ENCODE results near the gene NXNL1. TPM values are rescaled to one million over a fixed set of nuclear protein-coding genes. Genes with fewer than 3 reads are reported as not detected.

Gene NXNL1
- total RNA-seq, 6 donors from 2014 or later = not detected

DNA sequence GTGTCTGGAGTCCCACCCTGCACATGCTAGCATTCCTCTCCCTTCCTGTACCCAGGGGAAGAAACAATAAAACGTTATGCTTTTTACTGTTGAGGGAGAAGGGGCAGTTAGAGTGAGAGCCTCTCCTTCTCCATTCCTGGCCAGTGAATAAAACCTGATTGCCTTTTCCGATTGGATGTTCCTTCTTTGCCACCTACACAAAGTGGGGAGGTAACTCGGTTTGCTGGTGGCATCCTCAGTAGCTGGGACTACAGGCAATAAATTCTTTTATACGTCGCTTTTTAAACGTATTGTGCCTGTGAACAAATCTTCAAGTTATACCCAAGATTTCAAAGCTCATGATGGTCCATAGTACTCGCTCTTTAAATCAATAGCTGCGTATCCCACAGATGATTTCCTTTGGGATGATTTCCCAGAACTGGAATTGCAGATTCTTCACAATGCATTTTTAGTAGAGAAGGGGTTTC is 41.5 kb downstream of the NXNL1 start:
- no peaks in the 10 kb centered on the region for H3K27me3 ChIP-seq
- H3K27ac ChIP-seq = peak overlapping the region; percentile 32 to 93 (median 78)
- H3K9me3 ChIP-seq = no peaks in the 10 kb centered on the region
- WGBS, 2 donors = 31 to 33% methylated on average over 8 of the region's 8 CpGs
- peak overlapping the region in 3 of 4 donors; percentile 83 to 93 (median 89) for H3K4me3 ChIP-seq
- ATAC-seq (ENCODE audit: low FRiP score in 2 of 2) (no peak), DNase-seq (no peak)
- TF ChIP-seq POLR2AphosphoS5 (IDR thresholded peaks at IDR 0.05) (no peak), EP300 (IDR thresholded peaks at IDR 0.05) (no peak), POLR2A (IDR thresholded peaks at IDR 0.05) (no peak)
- TF ChIP-seq, protein P1, sequence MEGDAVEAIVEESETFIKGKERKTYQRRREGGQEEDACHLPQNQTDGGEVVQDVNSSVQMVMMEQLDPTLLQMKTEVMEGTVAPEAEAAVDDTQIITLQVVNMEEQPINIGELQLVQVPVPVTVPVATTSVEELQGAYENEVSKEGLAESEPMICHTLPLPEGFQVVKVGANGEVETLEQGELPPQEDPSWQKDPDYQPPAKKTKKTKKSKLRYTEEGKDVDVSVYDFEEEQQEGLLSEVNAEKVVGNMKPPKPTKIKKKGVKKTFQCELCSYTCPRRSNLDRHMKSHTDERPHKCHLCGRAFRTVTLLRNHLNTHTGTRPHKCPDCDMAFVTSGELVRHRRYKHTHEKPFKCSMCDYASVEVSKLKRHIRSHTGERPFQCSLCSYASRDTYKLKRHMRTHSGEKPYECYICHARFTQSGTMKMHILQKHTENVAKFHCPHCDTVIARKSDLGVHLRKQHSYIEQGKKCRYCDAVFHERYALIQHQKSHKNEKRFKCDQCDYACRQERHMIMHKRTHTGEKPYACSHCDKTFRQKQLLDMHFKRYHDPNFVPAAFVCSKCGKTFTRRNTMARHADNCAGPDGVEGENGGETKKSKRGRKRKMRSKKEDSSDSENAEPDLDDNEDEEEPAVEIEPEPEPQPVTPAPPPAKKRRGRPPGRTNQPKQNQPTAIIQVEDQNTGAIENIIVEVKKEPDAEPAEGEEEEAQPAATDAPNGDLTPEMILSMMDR (IDR thresholded peaks at IDR 0.05) = no peak
- peaks cover 5 to 18% (median 11%) of the 10 kb centered on the region in 4 donors for H3K4me1 ChIP-seq
- peaks cover 0 to 13% (median 8%) of the 10 kb centered on the region in 4 donors for H3K36me3 ChIP-seq

DNA sequence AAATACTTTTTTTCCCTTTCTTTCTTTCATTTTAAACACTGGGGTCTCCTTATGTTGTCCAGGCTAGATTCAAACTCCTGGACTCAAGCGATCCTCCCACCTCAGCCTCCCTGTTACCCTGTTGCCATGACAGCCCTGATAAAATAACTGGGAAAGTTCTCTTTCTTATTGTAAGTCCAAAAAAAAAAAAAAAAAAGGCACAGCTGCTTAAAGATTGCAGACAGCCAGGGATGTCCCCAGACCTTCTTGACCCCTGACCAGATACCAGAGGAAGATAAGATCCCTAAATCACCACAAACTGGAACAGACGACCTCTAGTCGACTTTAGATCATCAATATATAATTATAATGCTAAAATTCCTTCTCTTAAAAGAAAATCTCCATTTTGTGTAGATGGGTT is 42.0 kb downstream of the NXNL1 start:
- ATAC-seq (ENCODE audit: low FRiP score in 2 of 2) (no peak), DNase-seq (no peak)
- 65 to 68% methylated on average over 3 of the region's 3 CpGs for WGBS, 2 donors
- Histone ChIP-seq H3K36me3 (peaks cover 0 to 10% (median 5%) of the 10 kb centered on the region in 4 donors), H3K27me3 (no peaks in the 10 kb centered on the region), H3K9me3 (no peaks in the 10 kb centered on the region), H3K27ac (peak overlapping the region in 2 of 4 donors; percentile 73 to 93), H3K4me1 (peaks cover 7 to 22% (median 12%) of the 10 kb centered on the region in 4 donors), H3K4me3 (peak overlapping the region in 1 of 4 donors; percentile 83)
- TF ChIP-seq POLR2AphosphoS5 (IDR thresholded peaks at IDR 0.05) (no peak), EP300 (IDR thresholded peaks at IDR 0.05) (no peak), POLR2A (IDR thresholded peaks at IDR 0.05) (no peak)
- TF ChIP-seq, protein P1 (IDR thresholded peaks at IDR 0.05) = no peak

DNA sequence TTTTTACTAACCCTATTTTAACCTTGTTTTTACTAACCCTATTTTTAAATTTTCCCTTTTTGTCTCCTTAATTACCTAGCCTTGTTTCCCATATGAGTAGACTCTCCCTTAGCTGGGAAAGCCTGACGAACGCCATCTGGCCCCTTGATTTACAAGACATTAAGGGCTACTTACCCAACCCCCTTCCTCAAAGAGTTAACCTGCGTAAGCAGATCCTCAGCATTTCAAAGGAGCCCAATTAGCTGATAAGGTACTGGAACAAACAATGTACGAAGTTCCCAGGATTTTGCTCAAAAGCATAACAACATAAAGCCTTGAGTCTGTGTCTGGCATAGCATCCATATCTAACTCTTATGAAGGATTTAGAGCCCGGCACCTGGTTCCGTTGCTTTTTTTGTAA is 45.6 kb downstream of the NXNL1 start:
- TF ChIP-seq POLR2AphosphoS5 (IDR thresholded peaks at IDR 0.05) (no peak), EP300 (IDR thresholded peaks at IDR 0.05) (no peak), POLR2A (IDR thresholded peaks at IDR 0.05) (no peak)
- TF ChIP-seq, protein P1 (IDR thresholded peaks at IDR 0.05) = no peak
- 61 to 71% methylated on average over 6 of the region's 6 CpGs for WGBS, 2 donors
- Histone ChIP-seq H3K9me3 (no peaks in the 10 kb centered on the region), H3K27ac (peak overlapping the region in 2 of 4 donors; percentile 1 to 21), H3K36me3 (peaks cover 0 to 4% (median 0%) of the 10 kb centered on the region in 4 donors), H3K27me3 (no peaks in the 10 kb centered on the region), H3K4me1 (peaks cover 10 to 14% (median 13%) of the 10 kb centered on the region in 4 donors), H3K4me3 (no peak overlapping the region)
- ATAC-seq (ENCODE audit: low FRiP score in 2 of 2) (no peak), DNase-seq (no peak)

DNA sequence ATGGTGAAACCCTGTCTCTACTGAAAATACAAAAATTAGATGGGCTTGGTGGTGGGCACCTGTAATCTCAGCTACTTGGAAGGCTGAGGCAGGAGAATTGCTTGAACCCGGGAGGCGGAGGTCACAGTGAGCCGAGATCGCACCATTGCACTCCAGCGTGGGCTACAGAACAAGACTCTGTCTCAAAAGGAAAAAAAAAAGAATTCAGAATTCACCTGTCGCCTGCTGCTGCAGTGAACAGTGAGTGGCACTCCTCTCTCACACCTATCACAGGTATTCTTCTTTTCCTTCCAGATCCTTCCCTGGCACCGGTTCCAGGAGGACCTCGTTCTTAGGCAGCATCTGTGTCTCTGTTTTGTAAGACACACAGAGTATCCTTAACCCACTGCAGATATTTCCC is 46.6 kb downstream of the NXNL1 start:
- Histone ChIP-seq H3K27ac (peak overlapping the region in 2 of 4 donors; percentile 75 to 77), H3K27me3 (no peaks in the 10 kb centered on the region), H3K4me1 (peaks cover 8 to 13% (median 10%) of the 10 kb centered on the region in 4 donors), H3K9me3 (no peaks in the 10 kb centered on the region), H3K36me3 (peaks cover 0 to 4% (median 0%) of the 10 kb centered on the region in 4 donors), H3K4me3 (no peak overlapping the region)
- 91 to 93% methylated on average over 8 of the region's 8 CpGs for WGBS, 2 donors
- DNase-seq (no peak), ATAC-seq (ENCODE audit: low FRiP score in 2 of 2) (no peak)
- no peak for TF ChIP-seq EP300 (IDR thresholded peaks at IDR 0.05)
- TF ChIP-seq POLR2AphosphoS5 (IDR thresholded peaks at IDR 0.05) = no peak
- TF ChIP-seq, protein P1 (IDR thresholded peaks at IDR 0.05) = no peak
- no peak for TF ChIP-seq POLR2A (IDR thresholded peaks at IDR 0.05)

DNA sequence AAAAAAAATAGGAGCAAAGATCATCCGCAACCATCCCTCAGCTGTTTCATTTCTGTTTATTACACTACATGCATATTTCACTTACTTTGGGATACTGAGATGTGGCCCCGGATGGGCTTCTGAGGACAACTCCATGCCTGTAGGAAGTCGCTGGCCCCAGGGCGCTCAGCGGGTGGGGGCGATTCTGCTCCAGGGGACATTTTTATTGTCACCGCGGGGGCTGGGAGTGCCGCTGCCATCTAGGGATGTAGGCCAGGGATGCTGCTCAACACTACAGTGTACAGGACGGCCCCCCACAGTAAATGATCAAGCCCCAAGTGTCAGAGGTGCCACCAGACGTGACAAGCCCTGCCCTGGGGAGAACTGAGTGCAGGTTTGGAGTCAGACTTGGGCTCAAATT is 48.9 kb downstream of the NXNL1 start:
- Histone ChIP-seq H3K36me3 (peaks cover 0 to 4% (median 0%) of the 10 kb centered on the region in 4 donors), H3K27ac (peak overlapping the region; percentile 30 to 77 (median 66)), H3K4me1 (peaks cover 11 to 19% (median 15%) of the 10 kb centered on the region in 4 donors), H3K9me3 (no peaks in the 10 kb centered on the region), H3K27me3 (no peaks in the 10 kb centered on the region), H3K4me3 (no peak overlapping the region)
- 62 to 83% methylated on average over 8 to 11 of the region's 11 CpGs for WGBS, 2 donors
- DNase-seq = peak in 1 of 2 donors; percentile 60
- TF ChIP-seq, protein P1 (IDR thresholded peaks at IDR 0.05) = no peak
- TF ChIP-seq POLR2AphosphoS5 (IDR thresholded peaks at IDR 0.05) = no peak
- TF ChIP-seq EP300 (IDR thresholded peaks at IDR 0.05) = no peak
- TF ChIP-seq POLR2A (IDR thresholded peaks at IDR 0.05) = no peak
- ATAC-seq (ENCODE audit: low FRiP score in 2 of 2) = no peak
